Gastrocnemius medialis (tissue), 4 donors: ENCODE data around the gene ARHGAP12.

Experiments
- POLR2A ChIP-seq, 2 donors: fragments of 450-650 bp; IDR thresholded peaks; one replicate each; pipeline ENCODE4 v1.6.1; 2017; ENCODE audit warnings: antibody characterized with exemption in 2 of 2, mild to moderate bottlenecking in 2 of 2, moderate library complexity in 2 of 2
- TF ChIP-seq, protein P1 (sequence below), 5 experiments: fragments of 450-650 bp in 3 of 5; fragments of 200-600 bp in 2 of 5; sonication (generic) in 2 of 5; IDR thresholded peaks in 4 of 5; conservative IDR thresholded peaks in 1 of 5; 1 replicate in 4 of 5; 2 replicates in 1 of 5; pipeline ENCODE4 v1.5.1; 2016 to 2019; ENCODE audit warnings: antibody characterized with exemption in 5 of 5, mild to moderate bottlenecking in 3 of 5, moderate library complexity in 3 of 5

DNA sequence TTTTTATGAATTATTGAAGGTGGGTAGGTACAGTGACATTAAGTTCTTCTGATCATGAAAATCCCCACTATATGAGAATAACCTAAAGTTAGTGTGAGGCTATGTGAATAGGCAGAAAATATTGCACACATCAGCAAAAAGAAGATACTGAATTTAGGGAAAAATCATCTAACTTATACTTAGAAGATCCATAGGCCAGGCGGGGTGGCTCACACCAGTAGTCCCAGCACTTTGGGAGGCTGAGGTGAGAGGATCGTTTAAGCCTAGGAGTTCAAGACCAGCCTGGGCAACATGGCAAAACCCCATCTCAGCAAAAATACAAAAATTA lies 49.5 kb upstream of the ARHGAP12 start:
- TF ChIP-seq, protein P1, sequence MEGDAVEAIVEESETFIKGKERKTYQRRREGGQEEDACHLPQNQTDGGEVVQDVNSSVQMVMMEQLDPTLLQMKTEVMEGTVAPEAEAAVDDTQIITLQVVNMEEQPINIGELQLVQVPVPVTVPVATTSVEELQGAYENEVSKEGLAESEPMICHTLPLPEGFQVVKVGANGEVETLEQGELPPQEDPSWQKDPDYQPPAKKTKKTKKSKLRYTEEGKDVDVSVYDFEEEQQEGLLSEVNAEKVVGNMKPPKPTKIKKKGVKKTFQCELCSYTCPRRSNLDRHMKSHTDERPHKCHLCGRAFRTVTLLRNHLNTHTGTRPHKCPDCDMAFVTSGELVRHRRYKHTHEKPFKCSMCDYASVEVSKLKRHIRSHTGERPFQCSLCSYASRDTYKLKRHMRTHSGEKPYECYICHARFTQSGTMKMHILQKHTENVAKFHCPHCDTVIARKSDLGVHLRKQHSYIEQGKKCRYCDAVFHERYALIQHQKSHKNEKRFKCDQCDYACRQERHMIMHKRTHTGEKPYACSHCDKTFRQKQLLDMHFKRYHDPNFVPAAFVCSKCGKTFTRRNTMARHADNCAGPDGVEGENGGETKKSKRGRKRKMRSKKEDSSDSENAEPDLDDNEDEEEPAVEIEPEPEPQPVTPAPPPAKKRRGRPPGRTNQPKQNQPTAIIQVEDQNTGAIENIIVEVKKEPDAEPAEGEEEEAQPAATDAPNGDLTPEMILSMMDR (IDR thresholded peaks at IDR 0.05 in 4 of 5, conservative IDR thresholded peaks at IDR 0.05 in 1 of 5) = no peak
- no peak for TF ChIP-seq POLR2A (IDR thresholded peaks at IDR 0.05)
